ENCODE data around the gene MISP.

DNA sequence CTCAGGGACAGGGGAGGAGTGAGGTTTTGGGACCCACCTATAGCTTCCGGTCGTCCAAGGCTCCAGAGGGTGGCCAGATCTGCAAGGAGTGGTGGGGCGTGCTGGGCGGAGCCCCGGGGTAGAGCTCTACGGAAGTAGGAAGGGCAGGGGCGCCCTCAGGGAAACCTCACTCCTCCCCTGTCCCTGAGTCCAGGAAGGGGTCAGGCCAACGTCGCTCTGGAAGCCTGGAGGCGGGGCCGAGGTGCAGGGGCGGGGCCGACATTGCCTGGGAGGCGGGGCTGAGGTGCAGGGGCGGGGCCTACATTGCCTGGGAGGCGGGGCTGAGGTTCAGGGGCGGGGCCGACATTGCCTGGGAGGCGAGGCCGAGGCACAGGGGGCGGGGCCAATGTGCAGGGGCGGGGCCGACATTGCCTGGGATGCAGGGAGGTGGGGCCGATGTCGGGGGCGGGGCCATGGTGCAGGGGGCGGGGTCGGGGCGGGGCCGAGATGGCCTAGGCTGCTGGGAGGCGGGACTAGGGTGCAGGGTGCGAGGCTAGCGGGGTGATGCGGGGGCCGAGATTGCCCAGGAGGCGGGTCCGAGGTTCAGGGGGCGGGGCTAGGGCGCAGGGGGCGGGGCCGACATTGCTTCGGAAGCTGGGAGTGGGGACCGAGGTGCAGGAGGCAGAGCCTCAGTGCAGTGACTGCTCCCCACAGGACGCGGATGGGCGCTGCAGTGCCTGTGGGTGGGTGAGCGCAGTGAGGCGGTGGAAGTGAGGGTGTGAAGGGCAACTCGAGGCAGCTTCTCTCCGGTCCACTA, 47.1 kb upstream of the MISP start:
- TF ChIP-seq, protein P1, sequence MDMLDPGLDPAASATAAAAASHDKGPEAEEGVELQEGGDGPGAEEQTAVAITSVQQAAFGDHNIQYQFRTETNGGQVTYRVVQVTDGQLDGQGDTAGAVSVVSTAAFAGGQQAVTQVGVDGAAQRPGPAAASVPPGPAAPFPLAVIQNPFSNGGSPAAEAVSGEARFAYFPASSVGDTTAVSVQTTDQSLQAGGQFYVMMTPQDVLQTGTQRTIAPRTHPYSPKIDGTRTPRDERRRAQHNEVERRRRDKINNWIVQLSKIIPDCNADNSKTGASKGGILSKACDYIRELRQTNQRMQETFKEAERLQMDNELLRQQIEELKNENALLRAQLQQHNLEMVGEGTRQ (IDR thresholded peaks at IDR 0.05; ENCODE audit: low read length), result no peak
- TF ChIP-seq, protein P2, sequence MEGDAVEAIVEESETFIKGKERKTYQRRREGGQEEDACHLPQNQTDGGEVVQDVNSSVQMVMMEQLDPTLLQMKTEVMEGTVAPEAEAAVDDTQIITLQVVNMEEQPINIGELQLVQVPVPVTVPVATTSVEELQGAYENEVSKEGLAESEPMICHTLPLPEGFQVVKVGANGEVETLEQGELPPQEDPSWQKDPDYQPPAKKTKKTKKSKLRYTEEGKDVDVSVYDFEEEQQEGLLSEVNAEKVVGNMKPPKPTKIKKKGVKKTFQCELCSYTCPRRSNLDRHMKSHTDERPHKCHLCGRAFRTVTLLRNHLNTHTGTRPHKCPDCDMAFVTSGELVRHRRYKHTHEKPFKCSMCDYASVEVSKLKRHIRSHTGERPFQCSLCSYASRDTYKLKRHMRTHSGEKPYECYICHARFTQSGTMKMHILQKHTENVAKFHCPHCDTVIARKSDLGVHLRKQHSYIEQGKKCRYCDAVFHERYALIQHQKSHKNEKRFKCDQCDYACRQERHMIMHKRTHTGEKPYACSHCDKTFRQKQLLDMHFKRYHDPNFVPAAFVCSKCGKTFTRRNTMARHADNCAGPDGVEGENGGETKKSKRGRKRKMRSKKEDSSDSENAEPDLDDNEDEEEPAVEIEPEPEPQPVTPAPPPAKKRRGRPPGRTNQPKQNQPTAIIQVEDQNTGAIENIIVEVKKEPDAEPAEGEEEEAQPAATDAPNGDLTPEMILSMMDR (IDR thresholded peaks at IDR 0.05; ENCODE audit: control extremely low read depth in 1 of 3, insufficient read depth in 1 of 3, low read depth in 1 of 3, low read length in 3 of 3), result no peak; a peak in 1 of 4 replicates
- TF ChIP-seq YY1 (IDR thresholded peaks at IDR 0.05; ENCODE audit: low read depth, low read length), result no peak
- TF ChIP-seq JUND (IDR thresholded peaks at IDR 0.05; ENCODE audit: low read length), result no peak
- TF ChIP-seq ZNF274 (IDR thresholded peaks at IDR 0.05; ENCODE audit: borderline replicate concordance, extremely low read depth, low read length), result no peak
- TF ChIP-seq EP300 (IDR thresholded peaks at IDR 0.05; ENCODE audit: borderline replicate concordance in 1 of 2, low read depth in 2 of 2, low read length in 2 of 2), result no peak
- TF ChIP-seq BRCA1 (IDR thresholded peaks at IDR 0.05; ENCODE audit: low read depth, low read length), result no peak
- no peak for TF ChIP-seq EGR1 (IDR thresholded peaks at IDR 0.05; ENCODE audit: borderline replicate concordance, low read depth, low read length)
- TF ChIP-seq, protein P3, sequence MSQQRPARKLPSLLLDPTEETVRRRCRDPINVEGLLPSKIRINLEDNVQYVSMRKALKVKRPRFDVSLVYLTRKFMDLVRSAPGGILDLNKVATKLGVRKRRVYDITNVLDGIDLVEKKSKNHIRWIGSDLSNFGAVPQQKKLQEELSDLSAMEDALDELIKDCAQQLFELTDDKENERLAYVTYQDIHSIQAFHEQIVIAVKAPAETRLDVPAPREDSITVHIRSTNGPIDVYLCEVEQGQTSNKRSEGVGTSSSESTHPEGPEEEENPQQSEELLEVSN (IDR thresholded peaks at IDR 0.05), result peak; percentile 52; the same call in 1 of the 2 replicates
- TF ChIP-seq POLR2AphosphoS5 (IDR thresholded peaks at IDR 0.05; ENCODE audit: low read depth, low read length), result peak; percentile 77; the same call in 1 of the 2 replicates
- no peak; the same call in 1 of the 2 replicates for TF ChIP-seq GABPA (IDR thresholded peaks at IDR 0.05; ENCODE audit: borderline replicate concordance, insufficient read depth, low read length)
- TF ChIP-seq SP1 (IDR thresholded peaks at IDR 0.05; ENCODE audit: low read depth, low read length), result 0 out of 2 replicates have a peak, but pooled peaks have one; percentile 24
- peak in 1 of 2 experiments; percentile 47; a peak in 2 of 3 replicates for TF ChIP-seq POLR2A (IDR thresholded peaks at IDR 0.05; ENCODE audit: control extremely low read depth in 1 of 2, low read depth in 2 of 2, low read length in 2 of 2)
